DND-41 (cell line): Measurements from ENCODE around the gene OPN1SW.

Source experiments
- ATAC-seq: fragments of 200-7000 bp; cut with Tn5 transposase; 3 replicates; pipeline ENCODE4 v1.9.1; 2021; ENCODE audit warnings: low read depth; ENCODE audit not compliant: insufficient read depth
- DNase-seq: peaks from one replicate; pipeline ENCODE4 v3.0.0-alpha.2; 2020
- H2AFZ ChIP-seq: 2 replicates; pipeline ENCODE4 v1.6.0; 2012; ENCODE audit warnings: low read depth, low read length
- H3K27ac ChIP-seq: 2 replicates; pipeline ENCODE4 v1.5.1; 2012; ENCODE audit warnings: low read length, inconsistent platforms
- H3K27me3 ChIP-seq: fragments of 200-600 bp; sonication (generic); 2 replicates; pipeline ENCODE4 v1.6.0; 2012; ENCODE audit warnings: low read length, mild to moderate bottlenecking, inconsistent platforms; ENCODE audit not compliant: insufficient read depth, poor library complexity
- H3K36me3 ChIP-seq: 2 replicates; pipeline ENCODE4 v1.5.1; 2012; ENCODE audit warnings: low read length, inconsistent platforms; ENCODE audit not compliant: insufficient read depth
- H3K4me1 ChIP-seq: 2 replicates; pipeline ENCODE4 v1.5.1; 2012; ENCODE audit warnings: mild to moderate bottlenecking, low read length; ENCODE audit not compliant: insufficient read depth
- H3K4me2 ChIP-seq: 2 replicates; pipeline ENCODE4 v1.6.0; 2012; ENCODE audit warnings: mild to moderate bottlenecking, moderate library complexity, low read length, inconsistent platforms; ENCODE audit not compliant: insufficient read depth
- H3K4me3 ChIP-seq, 2 experiments: fragments of 200-600 bp in 1 of 2; shearing (Covaris generic) in 1 of 2; 2 replicates each; pipeline ENCODE4 v1.5.1; 2012 to 2016; ENCODE audit warnings: inconsistent platforms in 2 of 2, low read length in 2 of 2, mild to moderate bottlenecking in 2 of 2, low read depth in 1 of 2, moderate library complexity in 1 of 2
- H3K79me2 ChIP-seq: 2 replicates; pipeline ENCODE4 v1.6.0; 2012; ENCODE audit warnings: low read length, inconsistent platforms; ENCODE audit not compliant: insufficient read depth
- H3K9ac ChIP-seq: 2 replicates; pipeline ENCODE4 v1.6.0; 2012; ENCODE audit warnings: low read depth, mild to moderate bottlenecking, inconsistent platforms, low read length, moderate library complexity
- H3K9me3 ChIP-seq: 2 replicates; pipeline ENCODE4 v1.5.1; 2012; ENCODE audit warnings: low read length, moderate library complexity, mild to moderate bottlenecking, inconsistent platforms; ENCODE audit not compliant: insufficient read depth, severe bottlenecking
- H4K20me1 ChIP-seq: 2 replicates; pipeline ENCODE4 v1.6.0; 2012; ENCODE audit warnings: low read length; ENCODE audit not compliant: insufficient read depth
- CTCF ChIP-seq: IDR thresholded peaks from 2 replicates; pipeline ENCODE4 v1.5.1; 2012; ENCODE audit warnings: borderline replicate concordance, low read length, moderate library complexity, mild to moderate bottlenecking; ENCODE audit not compliant: poor library complexity, severe bottlenecking; ENCODE audit errors: extremely low read depth
- EZH2 ChIP-seq: IDR thresholded peaks from 3 replicates; pipeline ENCODE4 v1.6.1; 2012; ENCODE audit warnings: borderline replicate concordance, low read depth, mild to moderate bottlenecking, moderate library complexity, low read length, inconsistent platforms; ENCODE audit not compliant: severe bottlenecking

The OPN1SW gene

GRCh38 chr7:128735436-128735835 is 40.2 kb downstream of the OPN1SW start:
- peaks cover 18% of the 10 kb centered on the region for H3K27me3 ChIP-seq
- no peak overlapping the region for H2AFZ ChIP-seq
- H3K36me3 ChIP-seq, result peaks cover 4% of the 10 kb centered on the region; the same call in 1 of the 2 replicates
- H3K4me1 ChIP-seq, result peaks cover 16% of the 10 kb centered on the region
- no peaks in the 10 kb centered on the region for H3K9me3 ChIP-seq
- peaks cover 13% of the 10 kb centered on the region for H3K79me2 ChIP-seq
- H3K4me3 ChIP-seq, result no peak overlapping the region
- DNase-seq, result no peak
- no peak overlapping the region for H3K4me2 ChIP-seq
- no peak overlapping the region for H3K9ac ChIP-seq
- TF ChIP-seq EZH2, result no peak
- TF ChIP-seq CTCF, result no peak
- H4K20me1 ChIP-seq, result peaks cover 12% of the 10 kb centered on the region; the same call in 1 of the 2 replicates
- ATAC-seq, result no peak
- no peak overlapping the region for H3K27ac ChIP-seq

GRCh38 chr7:128734890-128735289 is 40.7 kb downstream of the OPN1SW start:
- H3K36me3 ChIP-seq, result peaks cover 4% of the 10 kb centered on the region; the same call in 1 of the 2 replicates
- H3K4me2 ChIP-seq, result no peak overlapping the region
- H3K4me3 ChIP-seq, result no peak overlapping the region
- H3K27ac ChIP-seq, result no peak overlapping the region
- H2AFZ ChIP-seq, result no peak overlapping the region
- H3K4me1 ChIP-seq, result peaks cover 11% of the 10 kb centered on the region
- TF ChIP-seq EZH2 (no peak), CTCF (no peak)
- H3K79me2 ChIP-seq, result peaks cover 7% of the 10 kb centered on the region
- H3K9me3 ChIP-seq, result no peaks in the 10 kb centered on the region
- DNase-seq (no peak), ATAC-seq (no peak)
- H3K9ac ChIP-seq, result no peak overlapping the region
- H3K27me3 ChIP-seq, result peaks cover 18% of the 10 kb centered on the region
- peaks cover 7% of the 10 kb centered on the region; the same call in 1 of the 2 replicates for H4K20me1 ChIP-seq

GRCh38 chr7:128733278-128733645 is 42.3 kb downstream of the OPN1SW start:
- ATAC-seq, result no peak
- H3K79me2 ChIP-seq, result no peaks in the 10 kb centered on the region
- H3K27ac ChIP-seq, result no peak overlapping the region
- no peaks in the 10 kb centered on the region for H3K36me3 ChIP-seq
- no peaks in the 10 kb centered on the region for H3K9me3 ChIP-seq
- H4K20me1 ChIP-seq, result no peaks in the 10 kb centered on the region
- H3K9ac ChIP-seq, result no peak overlapping the region
- no peak for TF ChIP-seq CTCF
- TF ChIP-seq EZH2, result no peak
- H3K4me2 ChIP-seq, result no peak overlapping the region
- no peak overlapping the region for H3K4me3 ChIP-seq
- H3K4me1 ChIP-seq, result peaks cover 2% of the 10 kb centered on the region
- DNase-seq, result no peak
- H2AFZ ChIP-seq, result no peak overlapping the region
- H3K27me3 ChIP-seq, result peaks cover 18% of the 10 kb centered on the region
